WERI-Rb-1 (cell line): Measurements from ENCODE around the gene LASP1.

Experiments
- DNase-seq: peaks from one replicate; pipeline ENCODE4 v3.0.0-alpha.2; 2020
- H3K27ac ChIP-seq: fragments of 250-450 bp; sonication (Bioruptor Pico); 2 replicates; pipeline ENCODE4 v1.5.1; 2020; ENCODE audit warnings: mild to moderate bottlenecking, moderate library complexity
- H3K27me3 ChIP-seq: fragments of 250-450 bp; sonication (Bioruptor Pico); 2 replicates; pipeline ENCODE4 v1.5.1; 2021; ENCODE audit warnings: mild to moderate bottlenecking, low read depth, moderate library complexity; ENCODE audit not compliant: insufficient read depth, severe bottlenecking
- H3K36me3 ChIP-seq: fragments of 250-450 bp; sonication (Bioruptor Pico); 2 replicates; pipeline ENCODE4 v1.5.1; 2020; ENCODE audit warnings: mild to moderate bottlenecking, moderate library complexity
- H3K4me3 ChIP-seq: 2 replicates; pipeline ENCODE4 v1.5.1; 2011; ENCODE audit warnings: low read depth, mild to moderate bottlenecking, control low read depth, low read length
- H3K9me3 ChIP-seq: fragments of 250-450 bp; sonication (Bioruptor Pico); 2 replicates; pipeline ENCODE4 v1.5.1; 2021; ENCODE audit warnings: mild to moderate bottlenecking, moderate library complexity; ENCODE audit not compliant: severe bottlenecking
- TF ChIP-seq, protein P1 (sequence below): IDR thresholded peaks from 2 replicates; pipeline ENCODE4 v1.5.1; 2011; ENCODE audit warnings: low read depth, mild to moderate bottlenecking, control low read depth, inconsistent platforms, low read length

LASP1 gene

GRCh38 chr17:38970128-38970527, 100.3 kb downstream of the LASP1 start:
- TF ChIP-seq, protein P1, sequence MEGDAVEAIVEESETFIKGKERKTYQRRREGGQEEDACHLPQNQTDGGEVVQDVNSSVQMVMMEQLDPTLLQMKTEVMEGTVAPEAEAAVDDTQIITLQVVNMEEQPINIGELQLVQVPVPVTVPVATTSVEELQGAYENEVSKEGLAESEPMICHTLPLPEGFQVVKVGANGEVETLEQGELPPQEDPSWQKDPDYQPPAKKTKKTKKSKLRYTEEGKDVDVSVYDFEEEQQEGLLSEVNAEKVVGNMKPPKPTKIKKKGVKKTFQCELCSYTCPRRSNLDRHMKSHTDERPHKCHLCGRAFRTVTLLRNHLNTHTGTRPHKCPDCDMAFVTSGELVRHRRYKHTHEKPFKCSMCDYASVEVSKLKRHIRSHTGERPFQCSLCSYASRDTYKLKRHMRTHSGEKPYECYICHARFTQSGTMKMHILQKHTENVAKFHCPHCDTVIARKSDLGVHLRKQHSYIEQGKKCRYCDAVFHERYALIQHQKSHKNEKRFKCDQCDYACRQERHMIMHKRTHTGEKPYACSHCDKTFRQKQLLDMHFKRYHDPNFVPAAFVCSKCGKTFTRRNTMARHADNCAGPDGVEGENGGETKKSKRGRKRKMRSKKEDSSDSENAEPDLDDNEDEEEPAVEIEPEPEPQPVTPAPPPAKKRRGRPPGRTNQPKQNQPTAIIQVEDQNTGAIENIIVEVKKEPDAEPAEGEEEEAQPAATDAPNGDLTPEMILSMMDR, result no peak
- Histone ChIP-seq H3K27me3 (no peaks in the 10 kb centered on the region), H3K9me3 (no peaks in the 10 kb centered on the region), H3K36me3 (no peaks in the 10 kb centered on the region), H3K4me3 (no peak overlapping the region), H3K27ac (no peak overlapping the region)
- no peak for DNase-seq

DNA sequence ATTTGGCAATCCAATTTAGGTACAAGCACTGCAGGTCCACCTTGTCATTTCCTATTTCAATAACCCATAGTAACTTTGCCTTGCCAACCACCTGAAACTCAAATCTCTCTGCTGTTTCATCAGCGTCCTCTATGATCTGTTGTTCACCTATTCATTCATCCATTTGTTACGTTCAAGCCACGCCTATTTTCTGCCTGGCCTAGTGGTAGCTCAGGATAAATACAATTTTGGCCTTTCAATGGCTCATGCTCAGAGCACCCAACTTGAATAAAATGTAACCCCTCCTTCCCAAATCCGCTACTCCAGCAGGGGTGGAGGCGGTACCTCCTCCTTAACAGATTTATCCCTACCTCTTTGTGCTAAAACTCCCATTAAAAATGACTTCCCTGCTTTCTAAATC, 100.9 kb downstream of the LASP1 start:
- Histone ChIP-seq H3K36me3 (no peaks in the 10 kb centered on the region), H3K4me3 (no peak overlapping the region), H3K9me3 (no peaks in the 10 kb centered on the region), H3K27ac (no peak overlapping the region), H3K27me3 (no peaks in the 10 kb centered on the region)
- TF ChIP-seq, protein P1, result no peak
- DNase-seq, result no peak
